Muscle of back (tissue), 11 donors: ENCODE measurements around the gene EZH1. TPM values are rescaled to one million over a fixed set of nuclear protein-coding genes. Genes with fewer than 3 reads are reported as not detected.
A peak's percentile ranks its signal among the peaks of the same experiment; 100 is the strongest.
"Not testable (repeated sequence)": the region's sequence is repeated elsewhere in the genome, so short reads cannot be mapped to it uniquely, and the experiment has no call there.

Source experiments
- DNase-seq, 3 donors: peaks; one replicate each; pipeline versions ENCODE4 v3.0.0 to v3.0.0-alpha.2; 2013
- polyA plus RNA-seq, 10 donors: library from polyadenylated mRNA; unstranded; fragments of 120-200 nt; gene quantifications; one replicate each; pipeline ENCODE4 v1.2.1, GENCODE V29; 2013; ENCODE audit not compliant: insufficient read length in 10 of 10

The EZH1 gene
- polyA plus RNA-seq, 10 donors: 15.5 to 31.4 (median 19.0) TPM

DNA sequence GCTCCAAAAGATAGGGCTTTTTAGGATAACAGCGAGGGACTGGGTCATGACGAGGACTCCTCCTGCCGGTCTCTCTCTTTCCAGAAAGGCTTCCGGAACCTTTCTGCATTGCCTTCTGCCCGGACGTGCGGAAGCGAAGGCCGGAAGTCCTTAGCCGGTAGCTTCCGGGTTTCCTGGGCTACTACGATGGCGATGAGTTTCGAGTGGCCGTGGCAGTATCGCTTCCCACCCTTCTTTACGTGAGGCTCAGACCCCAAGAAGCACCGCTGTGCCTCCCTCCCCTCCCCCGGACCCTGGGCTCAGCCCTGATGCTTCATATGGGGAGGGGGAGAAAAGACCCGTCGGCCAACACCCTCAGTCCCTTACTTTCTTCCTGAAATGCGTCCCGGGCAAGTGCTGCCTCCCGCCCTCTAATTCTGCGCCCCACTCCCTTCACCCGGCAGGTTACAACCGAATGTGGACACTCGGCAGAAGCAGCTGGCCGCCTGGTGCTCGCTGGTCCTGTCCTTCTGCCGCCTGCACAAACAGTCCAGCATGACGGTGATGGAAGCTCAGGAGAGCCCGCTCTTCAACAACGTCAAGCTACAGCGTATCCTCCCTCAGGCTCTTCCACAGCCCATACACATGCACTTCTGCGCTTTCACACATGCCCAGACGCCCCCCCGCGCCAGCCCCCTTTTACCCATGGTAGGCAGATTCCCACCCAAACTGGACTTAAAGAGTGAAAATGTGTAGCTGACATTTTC, 28.6 kb upstream of the EZH1 start, which contains the start of gene VPS25:
VPS25 (plus strand) TSS at position 160 of the 746 bp plus-strand sequence; CDS start at position 187, 27 bp downstream.
- peak; percentile 80 to 93 (median 89) for DNase-seq

DNA sequence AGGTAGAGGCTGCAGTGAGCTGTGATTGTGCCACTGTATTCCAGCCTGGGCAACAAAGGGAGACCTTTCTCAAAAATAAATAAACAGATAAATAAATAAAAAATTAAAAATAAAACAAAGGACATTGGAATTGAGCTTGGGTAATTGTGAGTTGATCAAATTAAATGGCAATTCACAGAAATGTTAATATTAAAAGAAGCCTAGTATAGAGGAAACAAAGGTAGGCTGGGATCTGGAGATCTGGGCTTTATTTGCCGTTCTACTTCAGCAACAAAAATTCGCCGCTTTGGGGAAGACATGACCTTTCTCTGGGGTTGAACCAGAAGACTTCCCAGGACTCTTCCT, 28.1 kb upstream of the EZH1 start:
- no peak for DNase-seq

DNA sequence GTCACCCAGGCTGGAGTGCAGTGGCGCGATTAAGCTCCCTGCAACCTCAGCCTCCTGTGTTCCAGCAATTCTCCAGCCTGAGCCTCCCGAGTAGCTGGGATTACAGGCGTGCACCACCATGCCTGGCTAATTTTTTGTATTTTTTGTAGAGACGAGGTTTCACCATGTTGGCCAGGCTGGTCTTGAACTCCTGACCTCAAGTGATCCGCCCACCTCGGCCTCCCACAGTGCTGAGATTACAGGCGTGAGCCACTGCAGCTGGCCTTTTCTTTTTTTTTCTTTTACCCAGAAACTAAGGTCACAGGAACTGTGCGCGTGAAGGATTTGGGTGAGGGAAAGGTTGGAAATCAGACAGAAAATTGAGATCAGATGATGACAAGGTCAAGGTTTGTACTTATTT, 25.1 kb upstream of the EZH1 start:
- DNase-seq: not testable (repeated sequence)

DNA sequence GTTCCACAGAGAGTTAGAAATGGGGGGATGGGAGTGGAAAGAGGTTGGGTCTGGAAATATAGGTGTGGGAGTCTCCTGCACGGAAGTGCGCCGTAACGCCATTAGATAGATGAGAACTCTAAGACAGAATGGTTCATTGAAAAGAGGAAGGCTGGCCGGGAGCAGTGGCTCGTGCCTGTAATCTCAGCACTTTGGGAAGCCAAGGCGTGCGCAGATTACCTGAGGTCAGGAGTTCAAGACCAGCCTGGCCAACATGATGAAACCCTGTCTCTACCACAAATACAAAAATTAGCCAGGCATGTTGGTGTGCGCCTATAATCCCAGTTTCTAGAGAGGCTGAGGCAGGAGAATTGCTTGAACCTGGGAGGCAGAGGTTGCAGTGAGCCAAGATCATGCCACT, 23.2 kb upstream of the EZH1 start:
- not testable (repeated sequence) for DNase-seq

DNA sequence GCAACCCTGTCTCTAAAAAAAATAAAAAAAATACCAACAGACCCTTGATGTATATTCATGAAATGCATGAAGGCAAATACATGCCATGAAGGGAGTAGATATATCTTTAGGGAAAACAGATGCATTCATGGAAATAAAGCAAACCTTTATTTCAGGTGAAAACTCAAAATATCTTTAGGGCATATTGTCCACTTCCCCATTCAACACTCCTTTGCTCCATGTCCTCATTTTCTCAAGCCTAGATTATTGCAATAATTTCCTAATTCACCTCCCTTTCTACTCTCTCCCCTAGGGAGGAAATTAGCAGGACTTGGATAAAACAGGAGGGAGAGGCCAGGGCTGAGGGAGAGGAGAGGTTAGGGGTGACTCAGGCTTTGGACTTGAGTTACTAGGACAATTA, 22.7 kb upstream of the EZH1 start:
- DNase-seq: no peak

DNA sequence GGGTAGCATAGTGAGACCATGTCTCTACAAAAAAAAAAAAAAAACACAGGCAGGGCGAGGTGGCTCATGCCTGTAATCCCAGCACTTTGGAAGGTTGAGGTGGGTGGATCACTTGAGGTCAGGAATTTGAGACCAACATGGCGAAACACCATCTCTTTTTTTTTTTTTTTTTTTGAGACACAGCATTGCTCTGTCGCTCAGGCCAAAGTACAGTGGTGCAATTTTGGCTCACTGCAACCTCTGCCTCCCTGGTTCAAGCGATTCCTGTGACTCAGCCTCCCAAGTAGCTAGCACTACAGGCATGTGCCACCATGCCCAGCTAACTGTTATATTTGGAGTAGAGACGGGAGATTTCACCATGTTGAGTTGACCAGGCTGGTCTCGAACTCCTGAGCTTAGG, 21.3 kb upstream of the EZH1 start:
- DNase-seq: no peak

DNA sequence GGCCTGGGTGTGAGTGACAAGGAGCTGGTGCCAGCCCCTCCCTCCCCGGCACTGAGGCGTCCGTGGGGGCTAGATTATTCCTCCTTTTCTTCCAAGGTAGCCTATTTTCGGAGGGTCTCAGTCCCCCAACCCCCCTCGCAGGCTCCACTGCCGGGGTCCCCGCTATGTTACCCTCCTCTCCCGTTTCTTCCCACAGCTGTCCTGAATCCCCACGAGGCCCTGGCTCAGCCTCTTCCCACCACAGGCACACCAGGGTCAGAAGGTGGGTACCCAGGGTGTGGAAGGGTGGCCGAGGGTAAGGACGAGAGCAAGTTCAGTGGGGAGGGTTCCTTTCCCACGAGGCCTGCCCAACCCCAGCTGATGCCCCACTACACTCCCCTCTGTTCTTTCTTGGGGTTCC, 16.8 kb upstream of the EZH1 start:
- DNase-seq: no peak

DNA sequence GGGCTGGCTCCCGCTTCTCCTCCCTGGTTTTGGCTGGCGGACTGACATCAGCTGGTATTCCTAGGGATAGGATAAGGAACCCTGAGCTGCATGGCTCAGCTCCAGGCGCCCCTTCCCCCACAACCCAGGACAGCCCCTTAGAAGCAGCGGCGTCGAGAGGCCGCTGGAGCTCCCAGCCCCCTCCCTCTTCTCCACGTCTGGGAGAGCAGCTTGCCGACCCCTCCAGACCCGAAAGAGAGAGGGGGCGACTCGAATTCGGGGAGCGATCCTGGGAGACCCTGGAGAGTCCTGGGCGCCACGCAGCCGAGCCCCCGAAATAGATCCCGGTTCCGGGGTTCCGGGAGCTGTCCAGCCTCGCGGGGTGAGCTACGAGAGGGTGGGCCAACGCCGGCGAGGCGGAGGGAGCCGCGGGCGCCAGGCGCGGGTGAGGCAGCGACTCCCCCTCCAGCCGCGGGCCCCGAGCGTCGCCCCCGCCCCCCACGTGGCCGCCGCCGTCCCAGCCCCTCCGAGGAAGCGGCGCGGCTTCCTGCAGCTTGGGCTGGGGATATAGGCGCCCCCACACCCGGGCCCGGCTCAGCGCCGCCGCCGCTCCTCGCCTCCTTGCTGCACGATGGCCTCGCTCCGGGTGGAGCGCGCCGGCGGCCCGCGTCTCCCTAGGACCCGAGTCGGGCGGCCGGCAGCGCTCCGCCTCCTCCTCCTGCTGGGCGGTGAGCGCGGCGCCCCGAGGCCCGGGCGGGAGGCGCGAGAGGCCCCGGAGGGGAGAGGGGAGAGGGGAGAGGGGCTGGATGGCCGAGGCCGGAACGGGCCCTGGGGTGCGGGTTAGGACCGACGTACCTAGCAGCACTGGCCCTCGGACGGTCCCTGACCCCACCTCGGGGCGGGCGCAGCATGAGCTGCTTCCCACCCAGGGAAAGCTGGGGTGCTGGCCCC, 16.1 kb upstream of the EZH1 start, which contains the start of gene RAMP2:
RAMP2 (plus strand) TSS at position 576 of the 930 bp plus-strand sequence; CDS start at position 611, 35 bp downstream.
- DNase-seq: peak in 1 of 3 donors; percentile 77

DNA sequence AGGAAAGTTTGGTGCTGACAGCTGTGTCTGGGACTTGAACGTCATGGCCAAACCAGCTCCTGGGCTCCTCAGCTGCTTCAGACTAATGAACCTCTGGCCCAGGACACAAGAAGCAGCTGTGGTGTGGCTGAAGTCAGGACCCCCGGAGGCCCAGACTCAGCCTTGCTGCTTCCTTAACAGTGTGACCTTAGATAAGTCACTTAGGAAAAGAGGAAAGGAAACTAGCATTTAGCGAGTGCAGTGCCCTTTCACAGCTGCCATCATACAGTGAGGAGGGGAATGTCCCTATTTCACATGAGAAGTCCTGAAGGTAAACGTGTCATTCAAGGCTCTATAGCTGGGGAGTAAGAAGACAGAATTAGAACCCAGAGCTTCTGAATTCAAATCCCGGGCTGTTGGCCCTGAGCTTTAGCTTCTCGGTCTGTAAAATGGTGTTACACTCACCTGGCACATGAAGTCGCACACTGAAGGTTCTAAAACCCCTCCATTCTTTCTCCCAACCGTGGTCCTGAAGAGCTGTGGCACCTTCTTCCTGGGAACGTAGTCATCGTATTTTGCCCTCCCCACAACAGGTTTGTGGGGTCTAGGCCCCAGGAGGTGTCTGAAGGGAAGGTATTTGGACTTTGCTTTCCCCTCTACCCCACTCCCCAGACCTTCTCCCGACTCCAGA, 15.3 kb upstream of the EZH1 start:
- no peak for DNase-seq

DNA sequence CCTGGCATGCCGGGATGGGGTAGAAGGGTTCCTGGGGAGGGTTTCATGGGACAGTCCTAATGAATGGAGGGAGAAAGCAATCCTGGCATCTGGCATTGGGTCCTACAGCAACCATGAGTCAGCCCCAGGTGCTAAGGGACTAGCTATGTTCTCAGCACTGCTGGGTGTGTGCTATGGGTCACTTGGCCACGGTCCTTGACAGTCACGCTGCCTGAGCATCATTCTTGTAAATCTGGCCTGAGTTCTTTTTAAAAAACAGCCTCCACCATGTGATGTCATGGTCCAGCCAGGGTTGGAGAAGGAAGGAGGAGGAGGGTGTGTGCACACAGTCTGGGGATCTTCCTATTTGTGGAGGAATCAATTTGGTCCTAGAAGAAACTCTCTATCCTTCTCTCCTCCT, 9.9 kb upstream of the EZH1 start:
- peak in 2 of 3 donors; percentile 53 to 63 for DNase-seq

DNA sequence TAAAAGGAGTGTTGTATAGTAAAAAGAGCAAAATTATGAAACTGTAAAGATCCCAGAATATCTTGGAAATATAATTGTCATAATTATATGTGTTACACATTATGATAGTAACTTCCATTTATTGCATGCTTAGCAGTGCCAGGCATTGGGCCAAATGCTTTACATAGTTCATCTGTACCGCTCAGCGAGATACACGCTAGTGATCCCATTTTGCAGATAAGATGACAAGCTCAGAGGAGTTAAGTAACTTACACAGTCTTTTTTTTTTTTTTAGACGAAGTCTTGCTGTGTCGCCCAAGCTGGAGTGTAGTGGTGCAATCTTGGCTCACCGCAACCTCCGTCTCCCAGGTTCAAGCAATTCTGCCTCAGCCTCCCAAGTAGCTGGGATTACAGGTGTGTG, 6.8 kb upstream of the EZH1 start:
- no peak for DNase-seq

DNA sequence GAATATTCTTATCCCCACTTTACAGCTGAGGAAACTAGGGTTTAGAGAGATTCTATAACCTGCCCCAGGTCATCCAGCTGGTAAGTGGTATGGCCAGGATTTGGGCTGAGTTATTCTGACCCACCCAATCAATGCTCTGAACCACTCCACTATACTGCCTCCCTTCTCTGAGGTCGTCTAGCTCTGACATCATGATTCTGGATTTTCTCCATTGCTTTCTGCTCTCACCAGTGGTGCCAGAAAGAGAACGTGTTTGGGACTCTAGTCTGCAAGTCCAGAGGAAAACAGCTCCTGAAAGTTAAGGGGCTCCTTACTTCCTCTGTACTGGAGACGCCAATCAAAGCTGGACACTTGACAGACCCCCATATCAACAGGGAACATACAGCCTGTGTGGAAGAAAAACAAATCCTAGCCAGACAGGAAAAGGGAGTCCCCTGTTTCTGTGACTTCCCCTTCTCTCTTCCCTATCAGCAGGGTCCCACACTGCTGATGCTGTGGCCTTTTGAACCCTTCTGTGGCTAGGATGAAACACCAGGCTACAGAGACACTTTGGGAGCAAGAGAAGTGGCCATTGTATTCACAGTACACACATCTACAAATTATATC, 6.0 kb upstream of the EZH1 start:
- peak in 1 of 3 donors; percentile 44 for DNase-seq

DNA sequence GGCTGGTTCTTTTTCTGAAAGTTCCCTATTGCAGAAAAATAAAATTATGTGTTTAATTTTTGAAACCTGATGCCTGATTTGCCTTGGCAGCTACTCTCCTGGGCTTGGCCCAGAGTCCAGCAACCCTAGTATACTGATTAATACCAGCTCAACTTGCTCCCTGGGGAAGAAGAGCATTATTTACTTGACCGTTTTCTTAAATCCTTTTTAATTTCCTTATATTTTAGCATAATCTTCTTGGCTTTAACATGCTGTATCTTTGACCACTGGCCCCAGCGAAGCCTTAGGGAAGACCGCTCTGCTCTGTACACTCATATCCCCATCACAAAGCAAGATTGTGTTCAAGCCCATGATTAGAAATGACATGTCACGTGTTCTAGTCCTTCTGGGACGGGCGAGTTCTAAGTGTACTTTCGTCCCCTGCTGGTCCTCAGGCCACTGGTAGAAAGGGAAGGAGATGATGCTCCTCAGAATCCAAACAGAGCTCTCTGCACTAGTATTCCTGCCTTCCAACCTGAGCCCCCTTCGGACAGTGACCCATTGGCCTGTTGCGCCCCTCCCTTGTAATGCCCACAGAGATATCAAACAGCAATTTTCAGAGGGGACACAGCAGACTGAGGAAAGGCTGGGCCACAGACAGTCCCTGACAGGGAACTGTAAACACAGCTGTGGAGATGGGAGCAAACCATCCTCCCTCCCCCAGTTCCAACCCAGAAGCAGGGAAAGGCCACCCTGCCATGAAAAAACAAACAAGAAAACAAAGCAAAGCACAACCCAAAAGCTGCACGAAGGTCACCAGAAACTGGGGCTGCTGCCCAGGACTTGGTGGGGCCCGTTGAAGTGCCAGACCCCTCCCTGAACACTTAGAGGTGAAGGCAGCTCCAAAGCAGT, 4.3 kb upstream of the EZH1 start:
- peak in 1 of 3 donors; percentile 45 for DNase-seq

DNA sequence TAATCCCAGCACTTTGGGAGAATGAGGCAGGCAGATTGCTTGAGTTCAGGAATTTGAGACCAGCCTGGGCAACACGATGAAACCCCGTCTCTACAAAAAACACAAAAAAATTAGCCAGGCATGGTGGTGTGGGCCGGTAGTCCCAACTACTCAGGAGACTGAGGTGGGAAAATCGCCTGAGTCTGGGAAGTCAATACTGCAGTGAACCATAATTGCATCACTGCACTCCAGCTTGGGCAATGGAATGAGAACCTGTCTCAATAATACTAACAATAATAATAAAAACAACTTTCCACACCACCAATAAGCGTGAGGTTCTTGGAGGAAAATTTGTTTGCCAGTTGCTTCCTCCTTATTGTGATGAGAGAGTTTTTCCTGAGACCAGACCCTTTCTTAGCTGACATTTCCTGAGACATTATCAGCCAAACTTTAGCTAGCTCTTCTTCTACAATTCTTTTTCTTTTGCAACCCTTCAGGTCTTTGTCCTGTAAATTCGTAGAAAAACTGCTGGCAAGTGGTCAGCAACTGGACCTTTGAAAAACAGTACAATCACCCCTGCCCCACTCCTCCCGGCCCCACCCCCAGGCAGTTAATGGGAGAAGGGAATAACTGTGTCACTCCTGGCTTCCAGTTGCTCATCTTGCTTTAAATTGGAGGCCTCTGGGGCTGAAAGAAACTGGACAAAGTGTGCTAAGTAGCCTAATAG, 3.5 kb upstream of the EZH1 start:
- peak in 1 of 3 donors; percentile 44 for DNase-seq

DNA sequence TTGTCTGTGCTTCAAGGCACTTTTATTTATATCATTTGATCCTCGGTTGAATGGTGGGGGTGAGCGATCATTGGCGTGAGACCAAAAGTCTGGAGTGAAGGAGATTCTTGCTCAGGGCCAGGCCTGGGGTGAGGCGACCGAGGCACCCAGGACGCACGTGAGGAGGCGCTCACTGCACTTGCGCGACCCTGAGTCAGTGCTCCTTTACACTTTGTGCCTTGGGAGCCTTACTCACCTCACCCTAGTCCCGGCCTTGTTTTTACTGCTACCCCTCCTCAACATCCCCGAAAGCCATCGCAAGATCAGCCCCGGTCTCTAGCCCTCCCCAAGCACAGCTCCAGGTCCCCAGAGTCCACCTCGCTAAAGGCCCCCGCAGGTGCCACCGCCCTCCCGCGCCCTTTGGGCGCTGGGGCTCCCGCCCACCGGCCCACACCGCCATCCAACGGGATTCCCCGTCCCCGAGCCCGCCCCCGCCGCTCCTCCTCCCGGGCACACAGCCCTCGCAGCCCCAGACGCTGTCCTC, 496 bp downstream of the EZH1 start:
- DNase-seq: no peak

DNA sequence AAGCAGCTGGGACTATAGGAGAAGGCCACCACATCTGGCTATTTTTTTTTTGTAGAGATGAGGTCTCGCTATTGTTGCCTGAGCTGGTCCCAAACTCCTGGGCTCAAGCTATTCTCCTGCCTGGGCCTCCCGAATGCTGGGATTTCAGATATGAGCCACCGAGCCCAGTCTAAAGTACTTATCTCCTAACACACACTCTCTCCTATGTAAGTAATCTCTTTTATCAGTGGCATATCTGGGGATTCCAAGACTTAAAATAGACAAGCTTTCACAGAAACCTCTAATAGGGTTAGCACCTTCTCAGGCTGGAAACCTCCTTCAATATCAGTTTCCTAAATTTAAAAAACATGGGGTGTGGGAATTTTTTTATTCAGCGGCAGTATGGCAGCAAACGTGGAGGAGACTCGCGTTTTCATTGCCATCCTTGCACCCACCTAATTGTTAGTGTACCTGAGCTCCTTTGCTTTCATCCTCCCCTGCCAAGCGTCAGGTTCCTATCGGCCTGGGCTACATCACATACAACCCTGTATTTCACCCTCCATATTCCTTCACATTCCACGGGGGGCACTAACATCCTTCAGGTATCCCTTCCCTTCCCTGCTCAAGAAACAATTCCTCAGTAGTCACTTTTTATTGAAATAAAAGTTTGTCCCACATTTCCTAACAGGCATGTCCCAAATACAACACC, 1.1 kb downstream of the EZH1 start:
- no peak for DNase-seq

DNA sequence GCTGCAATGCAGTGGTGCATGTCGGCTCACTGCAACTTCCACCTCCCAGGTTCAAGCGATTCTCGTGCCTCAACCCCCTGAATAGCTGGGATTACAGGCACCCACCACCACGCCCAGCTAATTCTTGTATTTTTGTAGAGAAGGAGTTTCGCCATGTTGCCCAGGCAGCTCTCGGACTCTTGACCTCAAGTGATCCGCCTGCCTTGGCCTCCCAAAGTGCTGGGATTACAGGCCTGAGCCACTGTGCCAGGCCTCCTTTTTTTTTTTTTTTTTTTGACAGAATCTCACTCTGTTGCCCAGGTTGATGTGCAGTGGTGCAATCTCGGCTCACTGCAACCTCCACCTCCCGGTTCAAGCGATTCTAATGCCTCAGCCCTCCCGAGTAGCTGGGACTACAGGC, 1.9 kb downstream of the EZH1 start:
- DNase-seq: not testable (repeated sequence)

DNA sequence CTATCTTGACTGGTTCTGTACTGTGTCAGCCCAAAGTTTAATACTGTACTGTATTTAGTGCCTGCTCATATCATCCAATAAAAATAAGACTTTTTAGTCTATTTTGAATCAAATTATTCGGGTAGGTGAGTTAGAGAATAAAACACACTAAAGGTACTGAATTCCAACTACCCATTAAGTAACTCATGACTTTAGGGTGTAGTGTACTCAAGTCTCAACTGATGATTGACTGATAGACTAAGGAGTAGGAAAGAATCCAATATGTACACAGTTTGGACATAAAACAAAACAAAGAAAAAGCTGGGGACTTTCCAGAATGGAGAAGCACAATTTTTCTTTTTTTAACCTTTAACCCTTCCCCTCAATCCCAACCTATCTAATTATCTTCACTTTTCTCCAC, 4.1 kb downstream of the EZH1 start:
- no peak for DNase-seq

DNA sequence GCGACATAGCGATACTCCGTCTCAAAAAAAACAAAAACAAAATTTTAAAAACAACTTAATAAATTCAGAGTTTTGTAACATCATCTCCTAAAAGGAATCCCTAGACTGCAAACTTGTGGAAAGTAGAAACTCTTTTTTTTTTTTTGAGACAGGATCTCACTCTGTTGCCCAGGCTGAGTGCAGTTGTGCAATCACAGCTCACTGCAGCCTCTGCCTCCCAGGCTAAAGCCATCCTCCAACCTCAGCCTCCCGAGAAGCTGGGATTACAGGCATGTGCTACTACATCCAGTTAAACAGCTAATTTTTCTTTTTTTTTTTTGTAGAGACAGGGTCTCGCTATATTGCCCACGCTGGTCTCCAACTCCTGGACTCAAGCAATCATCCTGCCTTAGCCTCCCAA, 19.7 kb downstream of the EZH1 start:
- DNase-seq: no peak
